CD1c-positive myeloid dendritic cell (primary cell): ENCODE measurements around the gene UBIAD1.
A peak's percentile ranks its signal among the peaks of the same experiment; 100 is the strongest.
"Not testable (repeated sequence)": the region's sequence is repeated elsewhere in the genome, so short reads cannot be mapped to it uniquely, and the experiment has no call there.

ENCODE experiments used
- DNase-seq: peaks from one replicate; pipeline ENCODE4 v3.0.0-alpha.2; 2016; ENCODE audit errors: extremely low spot score

UBIAD1 gene

GRCh38 chr1:11279630-11280029, 6.6 kb downstream of the UBIAD1 start:
- DNase-seq = no peak

DNA sequence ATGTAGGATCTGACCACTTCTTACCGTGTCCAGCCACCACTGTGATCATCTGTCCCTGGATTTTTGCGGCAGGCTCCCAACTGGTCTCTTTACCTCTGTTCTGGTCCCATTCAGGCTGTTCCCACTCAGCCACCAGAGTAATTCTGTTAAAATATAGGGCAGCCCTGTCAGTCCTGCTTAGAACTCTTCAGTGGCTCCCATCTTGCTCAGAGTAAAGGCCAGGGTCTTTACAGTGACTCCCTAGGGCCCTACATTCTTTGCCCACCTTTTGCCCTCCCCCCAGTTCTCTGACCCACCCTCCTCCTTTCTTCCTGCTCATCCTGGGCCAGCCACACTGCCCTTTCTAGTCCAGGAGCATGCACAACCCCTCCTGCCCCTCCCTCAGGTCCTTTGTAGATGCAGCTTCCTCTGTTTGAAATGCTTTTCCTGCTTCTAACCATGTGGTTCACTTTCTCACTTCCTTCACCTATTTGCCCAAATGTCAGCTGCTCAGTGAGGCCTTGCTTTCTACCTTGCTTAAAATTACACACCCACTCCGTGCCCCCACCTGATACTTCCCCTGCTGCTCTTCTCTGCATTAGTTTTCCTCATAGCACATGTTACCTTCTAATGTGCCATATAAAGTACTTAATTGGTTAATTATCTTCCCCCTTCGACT, 7.8 kb downstream of the UBIAD1 start:
- DNase-seq = peak; percentile 31

DNA sequence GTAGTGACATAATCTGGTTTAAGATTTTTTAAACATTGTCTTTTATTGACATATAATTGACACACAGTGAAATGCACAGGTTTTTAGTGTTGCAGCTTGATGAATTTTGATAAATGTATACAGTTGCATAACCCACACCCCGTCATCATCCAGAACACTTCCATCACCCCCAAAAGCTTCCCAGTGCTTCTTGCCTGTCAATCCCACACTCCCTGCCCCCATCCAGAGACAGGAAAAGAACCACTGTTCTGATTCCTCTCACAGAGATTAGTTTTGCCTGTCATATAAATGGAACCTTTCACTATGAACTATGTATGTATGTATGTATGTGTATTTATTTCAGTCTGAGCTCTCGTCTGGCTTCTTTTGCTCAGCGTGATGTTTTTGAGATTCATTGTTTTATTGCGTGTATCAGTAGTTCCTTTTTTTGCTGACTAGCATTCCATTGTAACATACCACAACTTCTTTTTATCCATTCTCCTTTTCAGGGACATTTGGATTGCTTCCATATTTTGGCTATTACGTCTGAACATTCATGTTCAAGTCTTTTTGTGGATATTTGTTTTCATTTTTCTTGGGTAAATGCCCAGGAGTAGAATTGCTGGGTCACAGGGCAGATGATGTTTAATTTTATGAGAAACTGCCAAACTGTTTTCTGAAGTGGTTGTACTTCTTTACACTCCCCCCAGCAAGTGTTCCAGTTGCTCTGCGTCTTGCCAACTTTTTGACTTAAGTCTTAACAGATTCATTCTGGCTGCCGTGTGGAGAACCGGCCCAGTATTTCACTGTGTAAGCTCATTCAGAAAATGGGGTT, 8.7 kb downstream of the UBIAD1 start:
- DNase-seq = peak; percentile 29

DNA sequence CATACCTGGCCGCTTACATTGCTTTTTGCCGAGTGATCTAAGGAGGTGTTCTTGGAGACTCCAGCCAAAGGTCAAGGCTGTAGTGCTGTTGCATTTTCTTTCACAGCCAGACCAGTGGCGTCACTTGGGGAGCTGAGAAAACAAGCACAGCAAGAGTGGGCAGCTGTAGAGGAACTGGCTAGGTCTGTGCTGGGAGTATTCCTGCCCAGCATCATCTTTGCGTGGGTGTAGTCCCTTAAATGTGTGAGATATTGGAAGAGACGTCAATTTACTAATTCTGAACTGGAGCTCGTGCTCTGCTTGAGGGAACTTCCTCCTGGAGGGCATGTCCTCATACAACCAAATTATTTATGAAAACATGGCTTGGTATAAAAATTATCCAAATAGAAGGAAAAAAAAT, 10.2 kb downstream of the UBIAD1 start:
- DNase-seq = peak; percentile 72

GRCh38 chr1:11284784-11285183, 11.8 kb downstream of the UBIAD1 start:
- no peak for DNase-seq

- peak; percentile 7 for DNase-seq
These were observed 13.1 kb downstream of the UBIAD1 start for GRCh38 chr1:11285883-11286734.

DNA sequence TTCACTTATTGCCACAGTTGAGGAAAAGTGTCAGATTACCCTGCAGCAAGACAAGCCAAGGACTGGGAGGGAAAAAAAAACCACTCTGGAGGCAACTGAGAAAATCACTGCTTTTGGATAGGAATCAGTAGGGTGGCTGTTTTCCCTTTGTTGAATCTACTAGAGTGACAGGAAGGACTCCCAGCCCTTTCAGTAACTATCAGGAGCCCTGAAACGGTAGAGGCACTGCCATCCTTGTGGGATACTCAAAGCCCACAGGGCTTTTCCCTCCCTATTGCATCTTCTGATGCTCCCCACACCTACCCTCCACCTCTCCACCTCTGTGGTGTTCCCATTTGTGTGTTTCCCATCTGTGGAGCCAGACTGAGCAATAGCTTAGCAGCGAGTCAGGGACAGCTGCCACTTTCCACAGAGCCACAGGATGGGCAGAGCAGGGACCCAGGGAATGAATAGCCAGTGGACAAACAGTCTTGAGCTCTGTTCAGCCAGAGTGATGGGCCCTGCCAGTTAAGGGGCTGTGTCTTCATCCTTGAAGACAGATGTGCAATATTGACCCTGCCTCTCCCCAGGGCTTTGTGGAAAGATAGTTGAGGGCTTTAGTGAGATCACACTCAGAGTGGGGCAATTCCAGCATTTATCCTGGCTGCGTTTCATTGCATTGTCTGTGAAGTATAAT, 13.9 kb downstream of the UBIAD1 start:
- DNase-seq = no peak

DNA sequence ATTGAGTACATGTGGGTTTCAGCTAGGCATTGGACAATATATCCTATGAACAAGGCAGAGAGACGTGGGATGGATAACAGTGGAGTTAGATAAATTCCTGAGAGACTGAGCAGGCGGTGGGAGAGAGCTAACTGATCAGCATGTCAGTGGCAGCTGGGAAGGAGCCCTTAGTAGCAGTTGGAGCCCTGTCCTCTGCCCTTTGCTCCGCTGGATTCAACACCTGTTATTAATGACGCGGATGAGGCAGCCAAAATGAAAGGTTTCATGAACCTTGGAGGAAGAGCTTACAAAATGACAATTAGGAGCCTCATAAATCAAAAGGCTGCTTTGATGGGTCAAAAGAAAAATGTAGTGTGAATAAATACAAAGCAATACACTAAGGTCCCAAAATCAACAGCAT, 16.1 kb downstream of the UBIAD1 start:
- DNase-seq = no peak

DNA sequence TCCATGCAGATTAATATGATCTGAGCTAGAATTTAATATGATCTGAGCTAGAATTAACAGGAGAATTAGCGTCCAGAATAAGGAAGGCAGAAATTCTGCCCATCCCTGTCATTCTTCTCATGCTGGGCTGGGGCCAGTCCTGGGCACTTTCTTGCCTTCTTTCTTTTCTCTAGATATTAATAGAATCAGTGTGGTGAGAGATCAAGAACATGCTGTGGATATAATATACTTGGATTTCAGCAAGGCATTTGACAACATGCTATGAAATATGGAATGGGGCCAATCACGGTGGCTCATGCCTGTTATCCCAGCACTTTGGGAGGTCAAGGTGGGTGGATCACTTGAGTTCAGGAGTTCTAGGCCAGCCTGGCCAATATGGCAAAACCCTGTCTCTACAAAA, 18.1 kb downstream of the UBIAD1 start:
- no peak for DNase-seq

GRCh38 chr1:11293856-11294255, 20.9 kb downstream of the UBIAD1 start:
- no peak for DNase-seq

GRCh38 chr1:11294951-11295350, 22.0 kb downstream of the UBIAD1 start:
- DNase-seq = no peak

DNA sequence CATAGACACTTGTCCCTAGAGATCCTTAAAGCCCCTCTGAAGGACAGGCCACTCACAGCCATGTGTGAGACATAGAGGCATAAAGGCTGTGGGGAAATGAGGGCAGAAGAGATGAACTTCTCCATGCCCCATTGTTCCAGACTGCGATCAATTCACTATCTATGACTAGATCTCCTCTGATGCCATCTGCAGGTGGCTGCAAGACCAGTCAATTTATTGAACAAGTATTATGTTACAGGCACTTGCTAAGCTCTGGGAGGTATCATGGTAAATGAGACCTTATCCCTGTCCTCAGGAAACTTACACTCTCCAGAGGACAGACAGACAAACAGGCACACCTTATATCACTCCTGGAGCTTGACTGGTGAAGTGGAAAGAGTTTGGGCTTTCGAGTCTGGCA, 22.9 kb downstream of the UBIAD1 start:
- DNase-seq = no peak

DNA sequence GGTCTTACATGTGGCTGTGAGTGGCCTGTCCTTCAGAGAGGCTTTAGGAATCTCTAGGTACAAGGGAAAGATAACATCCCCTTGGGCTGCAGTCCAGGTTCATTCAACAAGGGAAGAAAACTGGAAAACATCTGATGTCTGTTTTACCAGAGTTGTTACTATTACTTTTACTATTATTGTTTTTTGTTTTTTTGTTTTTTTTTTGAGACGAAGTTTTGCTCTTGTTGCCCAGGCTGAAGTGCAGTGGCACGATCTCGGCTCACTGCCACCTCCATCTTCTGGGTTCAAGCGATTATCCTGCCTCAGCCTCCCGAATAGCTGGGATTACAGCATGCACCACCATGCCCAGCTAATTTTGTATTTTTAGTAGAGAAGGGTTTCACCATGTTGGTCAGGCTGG, 24.8 kb downstream of the UBIAD1 start:
- not testable (repeated sequence) for DNase-seq

DNA sequence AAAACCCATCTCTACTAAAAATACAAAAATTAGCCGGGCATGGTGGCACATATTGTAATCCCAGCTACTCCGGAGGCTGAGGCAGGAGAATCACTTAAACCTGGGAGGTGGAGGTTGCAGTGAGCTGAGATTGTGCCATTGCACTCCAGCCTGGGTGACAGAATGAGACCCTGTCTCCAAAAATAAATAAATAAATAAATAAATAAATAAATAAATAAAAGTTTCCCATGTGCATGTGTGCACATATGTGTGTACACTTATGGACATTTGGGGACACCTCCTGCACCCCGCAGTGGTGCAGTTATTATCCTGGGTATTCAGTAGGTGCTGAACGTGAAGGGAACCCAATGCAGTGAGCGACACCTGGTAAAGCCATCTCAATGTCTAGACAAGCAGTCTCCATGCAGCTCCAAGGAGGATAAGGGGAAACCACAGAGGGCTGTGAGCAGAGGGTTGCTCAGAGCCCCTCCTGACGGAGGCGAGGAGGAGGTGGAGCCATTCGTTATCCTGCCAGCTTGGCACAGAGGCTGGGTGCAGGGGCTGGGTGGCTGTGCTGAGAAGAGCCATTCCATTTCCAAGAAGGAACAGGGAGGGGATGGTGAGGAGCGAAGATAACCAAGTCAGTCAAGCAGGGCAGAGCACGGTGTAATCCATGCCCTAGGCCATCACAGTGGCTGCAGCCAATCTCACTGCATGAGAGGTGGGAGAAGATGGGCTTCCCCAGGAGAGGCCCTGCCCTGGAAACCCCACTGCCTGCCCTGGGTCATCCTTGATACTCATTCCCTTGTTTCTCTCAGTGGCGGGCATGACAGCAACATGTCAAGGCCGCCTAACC, 25.6 kb downstream of the UBIAD1 start:
- no peak for DNase-seq

DNA sequence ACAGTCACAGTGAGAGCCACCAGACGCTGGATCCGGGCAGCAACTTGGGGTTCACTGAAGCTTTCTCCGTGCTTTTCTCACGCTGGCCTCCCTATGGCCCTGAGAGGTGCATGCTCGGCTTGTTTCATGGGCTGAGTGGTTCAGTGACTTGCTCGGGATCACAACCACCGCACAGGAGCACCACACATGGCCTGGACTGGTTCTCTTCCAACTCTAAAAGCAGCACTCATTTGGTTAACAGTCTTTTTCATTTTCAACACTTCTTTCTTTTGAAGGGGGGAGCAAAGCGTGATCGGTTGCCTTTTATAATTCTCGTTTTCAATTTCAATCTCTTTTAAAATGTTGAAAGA, 26.2 kb downstream of the UBIAD1 start:
- no peak for DNase-seq

DNA sequence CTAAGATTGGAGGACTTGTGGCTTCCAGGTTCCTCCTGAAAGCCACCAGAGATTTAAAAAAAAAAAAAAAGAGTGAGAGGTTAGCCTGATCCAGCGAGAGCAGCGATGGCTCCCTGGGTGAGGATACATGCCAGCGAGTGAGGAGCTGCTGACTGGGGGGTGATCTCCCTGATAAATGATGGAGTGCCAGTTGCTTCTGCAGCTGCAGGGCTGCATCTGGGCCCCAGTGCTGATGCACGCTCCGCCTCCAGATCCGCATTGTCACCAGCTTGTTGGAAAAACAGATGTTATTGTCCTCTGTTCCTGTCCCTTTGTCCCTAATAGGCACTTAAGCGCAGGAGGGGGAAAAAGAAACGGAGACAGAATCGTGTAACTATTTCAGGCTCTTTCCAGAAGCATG, 28.6 kb downstream of the UBIAD1 start:
- no peak for DNase-seq

DNA sequence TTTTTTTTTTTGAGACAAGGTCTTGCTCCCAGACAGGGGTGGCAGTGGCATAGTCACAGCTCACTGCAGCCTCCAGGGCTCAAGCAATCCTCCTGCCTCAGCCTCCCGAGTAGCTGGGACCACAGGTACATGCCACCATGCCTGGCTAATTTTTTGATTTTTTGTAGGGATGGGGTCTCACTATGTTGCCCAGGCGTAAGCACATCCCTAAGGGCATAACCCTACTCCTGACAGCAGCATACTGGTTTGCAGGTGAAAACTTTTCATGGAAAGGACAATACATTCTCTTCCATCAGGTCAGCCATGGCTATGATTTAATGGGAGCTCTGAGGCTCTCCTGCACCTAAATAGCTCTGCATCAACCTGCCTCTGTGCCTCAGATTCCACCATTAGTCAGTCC, 29.4 kb downstream of the UBIAD1 start:
- DNase-seq = no peak

GRCh38 chr1:11305516-11305915, 32.5 kb downstream of the UBIAD1 start:
- not testable (repeated sequence) for DNase-seq

DNA sequence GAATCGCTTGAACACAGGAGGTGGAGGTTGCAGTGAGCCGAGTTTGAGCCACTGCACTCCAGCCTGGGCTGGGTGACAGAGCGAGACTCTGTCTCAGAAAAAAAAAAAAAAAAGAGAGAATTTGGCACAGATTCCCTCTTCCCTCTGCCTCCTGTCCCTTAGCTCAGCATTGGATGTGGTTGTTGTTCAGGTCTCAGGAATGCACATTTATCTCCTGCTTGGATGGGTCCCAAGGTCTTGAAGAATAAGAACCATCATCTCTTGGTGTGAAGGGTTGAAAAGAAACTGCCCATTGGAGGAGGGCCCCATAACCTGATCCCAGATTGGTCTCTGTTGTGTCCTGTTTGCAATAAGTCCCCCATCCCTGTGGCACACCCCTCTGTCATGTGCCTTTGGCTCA, 34.9 kb downstream of the UBIAD1 start:
- DNase-seq = no peak

DNA sequence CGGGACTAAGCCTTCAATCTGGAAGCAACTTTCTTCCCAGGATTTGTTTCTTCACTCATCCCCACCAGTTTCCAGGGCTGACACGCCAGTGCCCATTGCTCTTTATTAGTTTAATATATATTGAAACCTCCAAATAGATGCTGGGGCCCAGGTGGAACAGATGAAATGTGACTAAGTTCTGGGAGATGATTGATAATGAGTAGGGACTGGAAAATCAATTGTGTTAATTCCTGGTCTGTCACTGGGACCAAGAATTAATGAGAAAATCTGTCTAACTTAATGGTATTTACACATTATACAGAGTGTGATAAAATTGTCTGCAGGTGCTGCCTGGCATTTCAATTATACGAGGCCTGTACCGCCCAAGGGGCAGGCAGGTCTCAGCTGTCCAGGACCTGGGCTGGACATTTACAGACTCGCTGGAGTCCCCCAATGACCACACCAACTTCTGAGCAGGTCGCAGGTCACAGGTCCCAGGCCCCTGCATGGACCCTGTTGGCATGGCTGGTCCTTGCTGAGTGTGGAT, 35.8 kb downstream of the UBIAD1 start:
- no peak for DNase-seq

DNA sequence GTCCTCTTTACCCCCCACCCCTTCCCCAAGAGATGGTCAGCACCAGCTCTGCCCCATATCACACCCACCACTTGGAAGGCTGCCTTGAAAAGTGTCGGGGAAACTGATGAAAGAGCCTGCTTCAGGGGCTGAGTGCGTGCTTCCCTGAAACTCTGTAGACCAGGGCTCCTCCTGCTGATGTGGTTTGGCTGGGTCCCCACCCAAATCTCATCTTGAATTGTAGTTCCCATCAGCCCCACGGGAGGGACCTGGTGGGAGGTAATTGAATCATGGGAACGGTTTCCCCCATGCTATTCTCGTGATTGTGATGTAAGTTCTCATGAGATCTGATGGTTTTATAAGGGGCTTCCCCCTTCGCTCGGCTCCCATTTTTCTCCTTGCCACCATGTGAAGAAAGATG, 36.4 kb downstream of the UBIAD1 start:
- DNase-seq = no peak
